CD8-positive, alpha-beta memory T cell (primary cell): ENCODE measurements around the gene NFKB2. TPM values are rescaled to one million over a fixed set of nuclear protein-coding genes. Genes with fewer than 3 reads are reported as not detected.
A peak's percentile ranks its signal among the peaks of the same experiment; 100 is the strongest.

ENCODE experiments used
- CTCF ChIA-PET: fragments of 350-600 bp; sonication (Branson Sonifier 250); formaldehyde crosslinking; loops from one replicate; lab custom pipeline; 2021; ENCODE audit warnings: antibody characterized with exemption; lab: Charles Lee
- POLR2A ChIA-PET: fragments of 350-600 bp; sonication (Branson Sonifier 250); formaldehyde crosslinking; loops from one replicate; lab custom pipeline; 2021; ENCODE audit warnings: antibody characterized with exemption; lab: Charles Lee
- DNase-seq, 5 donors: peaks; one replicate each; pipeline versions ENCODE4 v3.0.0 to v3.0.0-alpha.2; 2020 to 2022; ENCODE audit warnings: mixed read lengths in 1 of 5
- H3K27ac ChIP-seq: one replicate; pipeline ENCODE4 v1.7.0; 2013; ENCODE audit warnings: low read depth, mild to moderate bottlenecking, low read length, moderate library complexity
- H3K27me3 ChIP-seq: 2 replicates; pipeline ENCODE4 v1.7.0; 2013; ENCODE audit warnings: low read length, mild to moderate bottlenecking; ENCODE audit not compliant: insufficient read depth, poor library complexity, severe bottlenecking
- H3K36me3 ChIP-seq: 2 replicates; pipeline ENCODE4 v1.7.0; 2013; ENCODE audit warnings: mild to moderate bottlenecking, low read length, moderate library complexity; ENCODE audit not compliant: insufficient read depth
- H3K4me1 ChIP-seq: 2 replicates; pipeline ENCODE4 v1.7.0; 2013; ENCODE audit warnings: mild to moderate bottlenecking, low read length, moderate library complexity; ENCODE audit not compliant: insufficient read depth
- H3K4me3 ChIP-seq: 2 replicates; pipeline ENCODE4 v1.7.0; 2013; ENCODE audit warnings: mild to moderate bottlenecking, low read length
- H3K9me3 ChIP-seq: 2 replicates; pipeline ENCODE4 v1.7.0; 2013; ENCODE audit warnings: mild to moderate bottlenecking, low read length
- H3K27ac Mint-ChIP-seq, 8 donors: one replicate each; pipeline ENCODE4 v1.8.0; 2020 to 2021; ENCODE audit warnings: mixed read lengths in 8 of 8, mild to moderate bottlenecking in 6 of 8, inconsistent platforms in 3 of 8, moderate library complexity in 3 of 8
- H3K27me3 Mint-ChIP-seq, 2 donors: one replicate each; pipeline ENCODE4 v1.8.0; 2020 to 2021; ENCODE audit warnings: mixed read lengths in 2 of 2, mild to moderate bottlenecking in 1 of 2, moderate library complexity in 1 of 2
- H3K36me3 Mint-ChIP-seq, 3 donors: one replicate each; pipeline ENCODE4 v1.8.0; 2020 to 2021; ENCODE audit warnings: mixed read lengths in 3 of 3, inconsistent platforms in 1 of 3, mild to moderate bottlenecking in 1 of 3
- H3K4me1 Mint-ChIP-seq, 3 donors: one replicate each; pipeline ENCODE4 v1.8.0; 2020 to 2021; ENCODE audit warnings: mixed read lengths in 3 of 3, inconsistent platforms in 1 of 3, mild to moderate bottlenecking in 1 of 3
- H3K4me3 Mint-ChIP-seq, 7 donors: one replicate each; pipeline ENCODE4 v1.8.0; 2020 to 2021; ENCODE audit warnings: mixed read lengths in 7 of 7, mild to moderate bottlenecking in 6 of 7, moderate library complexity in 4 of 7, inconsistent platforms in 2 of 7
- H3K9me3 Mint-ChIP-seq, 5 donors: one replicate each; pipeline ENCODE4 v1.8.0; 2020 to 2022; ENCODE audit warnings: mixed read lengths in 5 of 5, mild to moderate bottlenecking in 3 of 5, moderate library complexity in 2 of 5, inconsistent platforms in 1 of 5
- polyA plus RNA-seq: library from polyadenylated mRNA; unstranded; fragments of 300-500 nt; fragmentation: Illumina TruSeq; gene quantifications from one replicate; pipeline ENCODE4 v1.2.3, GENCODE V29; 2021
- total RNA-seq, 2 experiments: library from RNA; stranded (reverse); gene quantifications; one replicate each; pipeline ENCODE4 v1.2.3, GENCODE V29; 2021

The NFKB2 gene
- total and polyA plus RNA-seq, 3 experiments from 2014 or later: 14.0 to 324 (median 323) TPM

DNA sequence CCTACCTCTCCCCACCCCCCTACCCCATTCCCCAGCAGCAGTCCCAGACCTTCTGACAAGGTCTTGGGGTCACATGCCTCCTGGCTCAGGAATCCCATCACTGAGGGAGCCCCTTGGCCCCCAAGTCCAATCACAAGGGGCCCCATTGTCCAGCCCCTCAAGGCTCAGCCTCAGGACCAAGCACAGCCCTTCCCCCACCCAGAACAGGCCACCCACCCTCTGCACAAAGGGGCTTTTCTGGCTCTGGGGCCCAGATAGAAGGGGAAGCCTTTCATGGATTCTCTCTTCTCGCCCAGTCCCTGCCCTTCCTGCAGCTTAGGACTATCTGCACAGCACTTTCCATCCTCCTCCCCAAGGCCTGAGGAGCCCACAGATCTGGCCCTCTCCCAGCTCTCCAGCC, 29.9 kb downstream of the NFKB2 start:
- H3K27me3 ChIP-seq: no peaks in the 10 kb centered on the region
- Mint-ChIP-seq H3K4me3 (peak overlapping the region in 1 of 7 donors; percentile 87), H3K36me3 (peaks cover 0 to 37% (median 0%) of the 10 kb centered on the region in 3 donors), H3K27ac (peak overlapping the region in 2 of 8 donors; percentile 69 to 78), H3K4me1 (peaks cover 10 to 40% (median 20%) of the 10 kb centered on the region in 3 donors), H3K27me3 (peaks cover 0 to 4% of the 10 kb centered on the region in 2 donors), H3K9me3 (no peaks in the 10 kb centered on the region)
- peaks cover 7% of the 10 kb centered on the region for H3K36me3 ChIP-seq
- H3K4me3 ChIP-seq: no peak overlapping the region
- POLR2A ChIA-PET: interaction anchor here (5.6 kb wide), 1 partner anchor 25 kb away, joined by 40 read pairs; the partner anchor contains the start of gene C10orf95
- no peak overlapping the region for H3K27ac ChIP-seq
- no peak for DNase-seq
- CTCF ChIA-PET: interaction anchor here (1.1 kb wide), 1 partner anchor 10 kb away, joined by 3 read pairs; no protein-coding TSS in a partner anchor
- H3K4me1 ChIP-seq: peaks cover 18% of the 10 kb centered on the region
- H3K9me3 ChIP-seq: no peaks in the 10 kb centered on the region

GRCh38 chr10:102426803-102427287, 31.3 kb downstream of the NFKB2 start:
- no peak overlapping the region for H3K4me3 ChIP-seq
- H3K27me3 ChIP-seq: no peaks in the 10 kb centered on the region
- H3K4me3 Mint-ChIP-seq: peak overlapping the region in 1 of 7 donors; percentile 87
- H3K27ac Mint-ChIP-seq: peak overlapping the region in 1 of 8 donors; percentile 51
- H3K9me3 Mint-ChIP-seq: no peaks in the 10 kb centered on the region
- ChIA-PET CTCF (interaction anchor here (0.9 to 1.2 kb wide), 3 partner anchors 32 to 77 kb away, joined by 3 to 4 read pairs (median 4); partner anchors contain the start of gene SUFU), POLR2A (no interaction called here)
- H3K27ac ChIP-seq: no peak overlapping the region
- H3K9me3 ChIP-seq: no peaks in the 10 kb centered on the region
- peaks cover 10 to 41% (median 19%) of the 10 kb centered on the region in 3 donors for H3K4me1 Mint-ChIP-seq
- no peaks in the 10 kb centered on the region for H3K27me3 Mint-ChIP-seq
- peaks cover 0 to 30% (median 0%) of the 10 kb centered on the region in 3 donors for H3K36me3 Mint-ChIP-seq
- H3K36me3 ChIP-seq: peaks cover 7% of the 10 kb centered on the region
- DNase-seq: no peak
- peaks cover 23% of the 10 kb centered on the region for H3K4me1 ChIP-seq

DNA sequence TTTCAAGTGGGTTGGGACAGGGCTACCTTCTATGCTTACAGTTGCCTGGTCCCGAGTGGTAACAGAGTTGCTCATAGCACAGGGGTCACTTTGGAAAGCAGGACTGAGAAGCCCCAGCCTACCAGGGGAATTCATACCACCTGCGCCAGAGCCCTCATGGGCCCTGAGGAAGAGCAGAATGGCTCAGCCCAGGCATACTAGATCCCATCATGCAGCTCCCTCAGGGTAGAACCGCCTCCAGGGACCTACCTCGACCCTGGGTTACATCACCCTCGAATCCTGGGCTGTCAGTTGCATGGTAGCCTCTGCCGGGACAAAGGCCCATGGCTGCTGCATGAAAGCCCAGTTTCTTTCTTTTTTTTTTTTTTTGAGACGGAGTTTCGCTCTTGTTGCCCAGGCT, 34.0 kb downstream of the NFKB2 start:
- peaks cover 20 to 38% (median 21%) of the 10 kb centered on the region in 3 donors for H3K4me1 Mint-ChIP-seq
- Histone ChIP-seq H3K4me3 (no peak overlapping the region), H3K4me1 (peaks cover 25% of the 10 kb centered on the region), H3K27ac (no peak overlapping the region), H3K9me3 (no peaks in the 10 kb centered on the region), H3K36me3 (no peaks in the 10 kb centered on the region), H3K27me3 (no peaks in the 10 kb centered on the region)
- CTCF ChIA-PET: interaction anchor here (1.6 kb wide), 1 partner anchor 9 kb away, joined by 6 read pairs; the partner anchor contains the start of gene FBXL15
- peaks cover 0 to 4% of the 10 kb centered on the region in 2 donors for H3K27me3 Mint-ChIP-seq
- H3K27ac Mint-ChIP-seq: no peak overlapping the region
- H3K9me3 Mint-ChIP-seq: no peaks in the 10 kb centered on the region
- DNase-seq: no peak
- H3K36me3 Mint-ChIP-seq: peaks cover 0 to 19% (median 0%) of the 10 kb centered on the region in 3 donors
- H3K4me3 Mint-ChIP-seq: peak overlapping the region in 1 of 7 donors; percentile 50
- POLR2A ChIA-PET: no interaction called here

GRCh38 chr10:102431452-102432124, 36.1 kb downstream of the NFKB2 start:
- CTCF ChIA-PET: interaction anchor here (1.0 to 4.8 kb wide), 3 partner anchors 8 to 33 kb away, joined by 6 to 20 read pairs (median 16); partner anchors contain the start of gene FBXL15
- no peak for DNase-seq
- Histone ChIP-seq H3K27ac (peak overlapping the region; percentile 70), H3K36me3 (no peaks in the 10 kb centered on the region), H3K9me3 (no peaks in the 10 kb centered on the region), H3K27me3 (no peaks in the 10 kb centered on the region), H3K4me3 (peak overlapping the region; percentile 75), H3K4me1 (peaks cover 43% of the 10 kb centered on the region)
- peaks cover 0 to 10% of the 10 kb centered on the region in 2 donors for H3K27me3 Mint-ChIP-seq
- H3K36me3 Mint-ChIP-seq: peaks cover 0 to 7% (median 0%) of the 10 kb centered on the region in 3 donors
- H3K4me1 Mint-ChIP-seq: peaks cover 27 to 51% (median 37%) of the 10 kb centered on the region in 3 donors
- peak overlapping the region; percentile 89 to 97 (median 93) for H3K4me3 Mint-ChIP-seq
- no peaks in the 10 kb centered on the region for H3K9me3 Mint-ChIP-seq
- H3K27ac Mint-ChIP-seq: peak overlapping the region; percentile 47 to 98 (median 85)
- POLR2A ChIA-PET: interaction anchor here (0.7 to 3.2 kb wide), 4 partner anchors 10 to 186 kb away, joined by 3 to 45 read pairs (median 22); partner anchors contain the start of genes C10orf95, FBXL15 and GBF1

- H3K27me3 ChIP-seq: no peaks in the 10 kb centered on the region
Observed at GRCh38 chr10:102432162-102432950, 36.9 kb downstream of the NFKB2 start, which contains the start of gene CUEDC2. TSS of gene CUEDC2 (minus strand) at chr10:102432574. CDS start at chr10:102425188, 7,386 bp downstream.

DNA sequence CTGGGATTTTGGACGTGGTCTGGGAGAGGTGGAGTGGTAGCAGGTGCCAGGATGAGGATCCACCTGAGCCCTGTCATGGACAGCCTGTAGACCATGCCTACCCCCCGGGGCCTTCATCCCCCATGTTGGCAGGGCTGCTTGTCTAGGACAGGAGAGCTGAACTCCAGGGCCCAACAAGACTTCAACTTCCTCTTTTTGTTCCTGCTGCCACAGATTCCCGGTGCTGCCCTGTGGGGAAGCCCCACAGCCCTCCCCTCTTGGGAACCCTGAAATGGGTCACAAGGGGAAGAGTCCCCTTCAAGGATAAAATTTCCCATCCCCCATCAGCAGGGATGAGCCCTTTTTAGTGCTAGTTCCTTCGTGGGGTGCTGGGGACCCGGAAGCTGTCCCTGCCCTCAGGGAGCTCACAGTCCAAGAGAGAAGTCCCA, 38.1 kb downstream of the NFKB2 start:
- H3K4me3 Mint-ChIP-seq: peak overlapping the region; percentile 38 to 97 (median 92)
- H3K27me3 Mint-ChIP-seq: peaks cover 0 to 10% of the 10 kb centered on the region in 2 donors
- POLR2A ChIA-PET: interaction anchor here (0.6 to 3.2 kb wide), 4 partner anchors 12 to 102 kb away, joined by 3 to 45 read pairs (median 22); partner anchors contain the start of genes C10orf95 and FBXL15

More at GRCh38 chr10:102432162-102432950, 36.9 kb downstream of the NFKB2 start, which contains the start of gene CUEDC2:
- no peaks in the 10 kb centered on the region for H3K9me3 Mint-ChIP-seq
- Histone ChIP-seq H3K9me3 (no peaks in the 10 kb centered on the region), H3K4me1 (peaks cover 48% of the 10 kb centered on the region), H3K27ac (peak within 1 kb of the TSS; percentile 70), H3K4me3 (peak within 1 kb of the TSS; percentile 75), H3K36me3 (no peaks in the 10 kb centered on the region)
- peak within 1 kb of the TSS; percentile 89 to 97 (median 93) for H3K4me3 Mint-ChIP-seq
- peaks cover 31 to 51% (median 42%) of the 10 kb centered on the region in 3 donors for H3K4me1 Mint-ChIP-seq
- DNase-seq: peak; percentile 87 to 94 (median 90)
- H3K27me3 Mint-ChIP-seq: peaks cover 0 to 10% of the 10 kb centered on the region in 2 donors
- CTCF ChIA-PET: interaction anchor here (0.5 to 4.8 kb wide), 8 partner anchors 8 to 159 kb away, joined by 3 to 20 read pairs (median 4); partner anchors contain the start of gene FBXL15
- POLR2A ChIA-PET: interaction anchor here (0.6 to 3.2 kb wide), 6 partner anchors 10 to 187 kb away, joined by 3 to 45 read pairs (median 3); partner anchors contain the start of genes C10orf95, FBXL15 and GBF1
- H3K36me3 Mint-ChIP-seq: peaks cover 0 to 5% (median 0%) of the 10 kb centered on the region in 3 donors
- H3K27ac Mint-ChIP-seq: peak within 1 kb of the TSS; percentile 84 to 98 (median 88)

More for the DNA sequence above, 38.1 kb downstream of the NFKB2 start:
- peaks cover 34 to 57% (median 50%) of the 10 kb centered on the region in 3 donors for H3K4me1 Mint-ChIP-seq
- peak overlapping the region; percentile 16 for H3K27ac ChIP-seq
- CTCF ChIA-PET: interaction anchor here (1.0 to 4.8 kb wide), 4 partner anchors 17 to 70 kb away, joined by 3 to 20 read pairs (median 5); no protein-coding TSS in a partner anchor
- H3K9me3 Mint-ChIP-seq: no peaks in the 10 kb centered on the region
- no peaks in the 10 kb centered on the region for H3K9me3 ChIP-seq
- H3K4me3 ChIP-seq: peak overlapping the region; percentile 23
- DNase-seq: no peak
- peak overlapping the region in 6 of 8 donors; percentile 42 to 98 (median 77) for H3K27ac Mint-ChIP-seq
- peaks cover 0 to 5% (median 0%) of the 10 kb centered on the region in 3 donors for H3K36me3 Mint-ChIP-seq
- H3K36me3 ChIP-seq: no peaks in the 10 kb centered on the region
- H3K4me1 ChIP-seq: peaks cover 50% of the 10 kb centered on the region
- H3K27me3 ChIP-seq: no peaks in the 10 kb centered on the region
